Measurements from ENCODE around the gene CCDC28A. TPM values are rescaled to one million over a fixed set of nuclear protein-coding genes. Genes with fewer than 3 reads are reported as not detected.

Gene CCDC28A
- total and polyA plus RNA-seq, 7 donors, result 17.4 to 49.5 (median 26.5) TPM

DNA sequence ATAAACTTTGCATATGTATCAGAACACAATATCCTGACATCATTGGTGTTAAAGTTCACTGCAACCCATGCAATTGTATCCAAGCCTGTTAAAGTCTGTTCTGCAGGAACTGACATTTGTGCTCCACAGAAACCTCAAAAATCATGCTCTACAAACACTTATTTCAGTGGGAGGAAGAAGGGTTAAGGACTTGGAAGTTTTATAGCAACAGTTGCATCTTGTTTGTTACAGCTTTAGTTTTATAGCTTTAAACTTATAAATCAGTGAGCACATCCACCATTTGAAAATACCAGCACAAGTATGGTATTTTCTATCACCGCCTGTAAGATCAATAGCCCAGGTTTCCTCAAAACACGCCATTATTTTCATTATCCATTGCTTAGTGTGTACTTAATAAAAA lies 23.2 kb downstream of the CCDC28A start:
- no peaks in the 10 kb centered on the region for H3K9me3 ChIP-seq
- no peaks in the 10 kb centered on the region for H3K27me3 ChIP-seq
- H3K36me3 ChIP-seq, result peaks cover 0 to 13% (median 5%) of the 10 kb centered on the region in 4 donors
- H3K4me1 ChIP-seq, result peaks cover 0 to 19% (median 15%) of the 10 kb centered on the region in 4 donors
- DNase-seq, result no peak
- 82 to 94% methylated on average over 2 of the region's 2 CpGs for WGBS, 2 donors
- intact Hi-C loops (cut with DNase I), result no loop called here
- H3K27ac ChIP-seq, result peak overlapping the region in 1 of 4 donors; percentile 81
- H3K4me3 ChIP-seq, result no peak overlapping the region
- TF ChIP-seq, protein P1, sequence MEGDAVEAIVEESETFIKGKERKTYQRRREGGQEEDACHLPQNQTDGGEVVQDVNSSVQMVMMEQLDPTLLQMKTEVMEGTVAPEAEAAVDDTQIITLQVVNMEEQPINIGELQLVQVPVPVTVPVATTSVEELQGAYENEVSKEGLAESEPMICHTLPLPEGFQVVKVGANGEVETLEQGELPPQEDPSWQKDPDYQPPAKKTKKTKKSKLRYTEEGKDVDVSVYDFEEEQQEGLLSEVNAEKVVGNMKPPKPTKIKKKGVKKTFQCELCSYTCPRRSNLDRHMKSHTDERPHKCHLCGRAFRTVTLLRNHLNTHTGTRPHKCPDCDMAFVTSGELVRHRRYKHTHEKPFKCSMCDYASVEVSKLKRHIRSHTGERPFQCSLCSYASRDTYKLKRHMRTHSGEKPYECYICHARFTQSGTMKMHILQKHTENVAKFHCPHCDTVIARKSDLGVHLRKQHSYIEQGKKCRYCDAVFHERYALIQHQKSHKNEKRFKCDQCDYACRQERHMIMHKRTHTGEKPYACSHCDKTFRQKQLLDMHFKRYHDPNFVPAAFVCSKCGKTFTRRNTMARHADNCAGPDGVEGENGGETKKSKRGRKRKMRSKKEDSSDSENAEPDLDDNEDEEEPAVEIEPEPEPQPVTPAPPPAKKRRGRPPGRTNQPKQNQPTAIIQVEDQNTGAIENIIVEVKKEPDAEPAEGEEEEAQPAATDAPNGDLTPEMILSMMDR (IDR thresholded peaks at IDR 0.05), result no peak
- TF ChIP-seq POLR2A (IDR thresholded peaks at IDR 0.05) (no peak), POLR2AphosphoS5 (IDR thresholded peaks at IDR 0.05) (no peak), EP300 (IDR thresholded peaks at IDR 0.05) (no peak)

DNA sequence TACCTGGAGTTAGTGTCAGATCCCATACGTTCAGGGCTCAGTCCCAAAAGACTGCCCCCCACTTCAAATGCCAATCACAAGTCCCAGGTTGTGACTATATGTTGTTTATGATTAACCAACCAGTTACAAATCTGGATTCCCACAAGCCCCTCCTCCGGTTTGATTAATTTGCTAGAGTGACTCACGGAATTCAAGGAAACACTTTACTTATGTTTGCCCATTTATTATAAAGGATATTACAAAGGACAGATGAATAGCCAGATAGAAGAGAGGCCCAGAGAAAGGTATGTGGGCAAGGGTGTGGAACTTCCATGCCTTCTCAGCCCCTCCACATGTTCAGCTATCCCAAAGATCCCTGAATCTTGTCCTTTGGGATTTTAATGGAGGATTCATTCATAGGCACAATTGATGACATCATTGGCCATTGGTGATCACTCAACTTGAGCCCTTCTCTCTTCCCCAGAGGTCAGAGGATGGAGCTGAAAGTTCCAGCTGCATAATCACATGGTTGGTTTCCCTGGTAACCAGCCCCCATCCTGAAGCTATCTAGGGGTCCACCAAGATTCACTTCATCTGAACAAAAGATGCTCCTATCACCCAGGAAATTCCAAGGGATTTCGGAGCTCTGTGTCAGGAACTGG lies 24.4 kb downstream of the CCDC28A start:
- Histone ChIP-seq H3K4me1 (peaks cover 0 to 19% (median 15%) of the 10 kb centered on the region in 4 donors), H3K4me3 (no peak overlapping the region), H3K9me3 (no peaks in the 10 kb centered on the region), H3K27me3 (no peaks in the 10 kb centered on the region), H3K27ac (no peak overlapping the region), H3K36me3 (peaks cover 0 to 1% (median under 1%) of the 10 kb centered on the region in 4 donors)
- no peak for TF ChIP-seq EP300 (IDR thresholded peaks at IDR 0.05)
- no peak for TF ChIP-seq POLR2A (IDR thresholded peaks at IDR 0.05)
- no peak for TF ChIP-seq POLR2AphosphoS5 (IDR thresholded peaks at IDR 0.05)
- TF ChIP-seq, protein P1 (IDR thresholded peaks at IDR 0.05), result no peak
- WGBS, 2 donors, result 74 to 87% methylated on average over 4 of the region's 4 CpGs
- intact Hi-C loops (cut with DNase I), result no loop called here
- no peak for DNase-seq

DNA sequence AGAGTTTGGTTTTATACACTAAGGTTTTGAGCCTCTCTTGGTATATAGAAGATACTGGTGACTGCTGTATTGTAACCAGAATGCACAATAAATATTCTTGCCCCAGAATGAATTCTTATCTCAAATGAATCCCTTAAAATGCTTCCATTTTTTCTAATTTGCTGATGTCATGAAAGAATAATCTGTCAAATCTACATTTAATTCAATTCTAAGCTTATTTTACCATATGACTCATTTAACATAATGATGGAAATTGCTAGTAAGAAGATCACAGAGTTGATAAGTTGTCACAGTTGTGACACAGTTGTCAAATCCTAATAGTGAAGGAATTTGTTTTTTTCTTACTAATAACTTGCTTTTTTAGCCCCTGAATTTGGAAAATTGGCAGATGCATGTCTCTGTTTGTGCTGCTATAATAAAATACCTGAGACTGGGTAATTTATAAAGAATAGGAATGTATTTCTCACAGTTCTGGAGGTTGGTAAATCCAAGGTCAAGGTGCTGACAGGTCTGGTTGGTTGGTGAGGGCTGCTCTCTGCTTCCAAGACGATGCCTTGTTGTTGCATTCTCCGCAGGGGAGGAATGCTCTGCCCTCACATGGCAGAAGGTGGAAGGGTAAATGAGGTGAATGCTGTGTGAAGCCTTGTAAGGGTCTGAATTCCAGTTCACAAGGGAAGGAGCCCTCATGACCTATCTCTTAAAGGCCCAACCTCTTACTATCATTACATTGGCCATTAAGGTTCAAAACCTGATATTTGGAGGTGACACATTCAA lies 27.0 kb downstream of the CCDC28A start:
- WGBS, 2 donors, result 91 to 94% methylated on average over 2 of the region's 2 CpGs
- Histone ChIP-seq H3K9me3 (no peaks in the 10 kb centered on the region), H3K36me3 (no peaks in the 10 kb centered on the region), H3K27ac (no peak overlapping the region), H3K4me3 (no peak overlapping the region), H3K27me3 (no peaks in the 10 kb centered on the region), H3K4me1 (peaks cover 0 to 30% (median 25%) of the 10 kb centered on the region in 4 donors)
- TF ChIP-seq, protein P1 (IDR thresholded peaks at IDR 0.05), result no peak
- TF ChIP-seq EP300 (IDR thresholded peaks at IDR 0.05) (no peak), POLR2AphosphoS5 (IDR thresholded peaks at IDR 0.05) (no peak), POLR2A (IDR thresholded peaks at IDR 0.05) (no peak)
- no peak for DNase-seq
- intact Hi-C loops (cut with DNase I), result no loop called here

DNA sequence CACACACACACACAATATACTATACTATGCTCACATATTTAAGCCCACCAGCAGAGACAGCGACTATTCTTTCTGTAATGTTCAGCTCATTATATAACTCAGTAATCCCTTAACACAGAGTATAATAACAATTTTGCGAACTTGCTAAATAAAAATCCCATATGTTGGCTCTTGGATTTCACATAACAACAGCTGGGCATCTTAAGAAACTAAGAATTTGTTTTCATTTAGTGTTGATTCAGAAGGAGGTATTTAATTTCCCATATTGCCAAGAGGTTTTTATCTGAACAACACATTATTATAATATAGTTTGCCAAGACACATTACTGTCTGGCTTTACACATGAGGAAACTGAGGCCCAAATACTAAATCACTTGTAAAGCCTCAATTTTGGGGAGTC lies 29.8 kb downstream of the CCDC28A start:
- peak overlapping the region in 3 of 4 donors; percentile 31 to 68 (median 63) for H3K27ac ChIP-seq
- intact Hi-C loops (cut with DNase I), result no loop called here
- 88 to 89% methylated on average over 2 of the region's 2 CpGs for WGBS, 2 donors
- no peak overlapping the region for H3K4me3 ChIP-seq
- no peak for DNase-seq
- no peaks in the 10 kb centered on the region for H3K36me3 ChIP-seq
- H3K9me3 ChIP-seq, result no peaks in the 10 kb centered on the region
- no peaks in the 10 kb centered on the region for H3K27me3 ChIP-seq
- no peak for TF ChIP-seq POLR2AphosphoS5 (IDR thresholded peaks at IDR 0.05)
- TF ChIP-seq, protein P1 (IDR thresholded peaks at IDR 0.05), result no peak
- no peak for TF ChIP-seq EP300 (IDR thresholded peaks at IDR 0.05)
- TF ChIP-seq POLR2A (IDR thresholded peaks at IDR 0.05), result no peak
- peaks cover 0 to 16% (median 12%) of the 10 kb centered on the region in 4 donors for H3K4me1 ChIP-seq

Data from sigmoid colon (tissue), 7 donors.